Keratinocyte (primary cell): ENCODE results near the gene PGAM4. TPM values are rescaled to one million over a fixed set of nuclear protein-coding genes. Genes with fewer than 3 reads are reported as not detected.

ENCODE experiments used
- DNase-seq: peaks from one replicate; pipeline ENCODE4 v3.0.0-alpha.2; 2011; ENCODE audit warnings: low read depth, missing footprints, low spot score
- FAIRE-seq: peaks from 2 replicates; lab custom pipeline; 2011; peaks lifted over from hg19 to GRCh38; lab: Jason Lieb, UNC
- H2AFZ ChIP-seq: 2 replicates; pipeline ENCODE4 v1.6.0; 2012; ENCODE audit warnings: low read length, control low read depth, inconsistent platforms; ENCODE audit not compliant: control insufficient read depth
- H3K27ac ChIP-seq: 2 replicates; pipeline ENCODE4 v1.5.1; 2011; ENCODE audit warnings: low read length; ENCODE audit not compliant: control insufficient read depth, insufficient read depth
- H3K27me3 ChIP-seq: 3 replicates; pipeline ENCODE4 v1.6.0; 2011; ENCODE audit warnings: low read length; ENCODE audit not compliant: control insufficient read depth, insufficient read depth; ENCODE audit errors: extremely low read depth
- H3K36me3 ChIP-seq, 2 experiments: 2 replicates in 1 of 2; 3 replicates in 1 of 2; pipeline ENCODE4 v1.5.1; 2011; ENCODE audit warnings: low read length in 2 of 2, mild to moderate bottlenecking in 1 of 2; ENCODE audit not compliant: control insufficient read depth in 2 of 2, insufficient read depth in 2 of 2; ENCODE audit errors: extremely low read depth in 1 of 2
- H3K4me1 ChIP-seq: 3 replicates; pipeline ENCODE4 v1.5.1; 2011; ENCODE audit warnings: low read length; ENCODE audit not compliant: control insufficient read depth, insufficient read depth; ENCODE audit errors: extremely low read depth
- H3K4me2 ChIP-seq: 3 replicates; pipeline ENCODE4 v1.6.0; 2011; ENCODE audit warnings: low read depth, low read length; ENCODE audit not compliant: control insufficient read depth, insufficient read depth; ENCODE audit errors: extremely low read depth
- H3K4me3 ChIP-seq, 3 experiments: fragments of 200-600 bp in 1 of 3; sonication (generic) in 1 of 3; 2 replicates in 2 of 3; 3 replicates in 1 of 3; pipeline ENCODE4 v1.5.1; 2011 to 2016; ENCODE audit warnings: low read length in 3 of 3, mild to moderate bottlenecking in 3 of 3, control low read depth in 2 of 3, inconsistent platforms in 1 of 3, low read depth in 1 of 3, mixed read lengths in 1 of 3, mixed run types in 1 of 3, moderate library complexity in 1 of 3; ENCODE audit not compliant: control insufficient read depth in 2 of 3, insufficient read depth in 2 of 3; ENCODE audit errors: extremely low read depth in 1 of 3
- H3K79me2 ChIP-seq: 2 replicates; pipeline ENCODE4 v1.6.0; 2012; ENCODE audit warnings: low read length; ENCODE audit not compliant: control insufficient read depth, insufficient read depth
- H3K9ac ChIP-seq: 3 replicates; pipeline ENCODE4 v1.6.0; 2011; ENCODE audit warnings: low read length; ENCODE audit not compliant: control insufficient read depth, insufficient read depth; ENCODE audit errors: extremely low read depth
- H3K9me1 ChIP-seq: 3 replicates; pipeline ENCODE4 v1.6.0; 2011; ENCODE audit warnings: low read length; ENCODE audit not compliant: control insufficient read depth, insufficient read depth; ENCODE audit errors: extremely low read depth
- H3K9me3 ChIP-seq: 2 replicates; pipeline ENCODE4 v1.5.1; 2012; ENCODE audit warnings: low read depth, low read length; ENCODE audit not compliant: control insufficient read depth
- H4K20me1 ChIP-seq: 3 replicates; pipeline ENCODE4 v1.6.0; 2011; ENCODE audit warnings: low read length; ENCODE audit not compliant: control insufficient read depth, insufficient read depth; ENCODE audit errors: extremely low read depth
- EZH2 ChIP-seq: IDR thresholded peaks from one replicate; pipeline ENCODE4 v1.6.1; 2012; ENCODE audit warnings: inconsistent platforms, mild to moderate bottlenecking, low read length, moderate library complexity
- dilution Hi-C: fragments of 300-500 bp; cut with MboI; formaldehyde crosslinking; loops from one replicate; pipeline ENCODE4 v1.7.0; 2020; ENCODE audit warnings: low sequenced_read_pairs; ENCODE audit not compliant: extremely low pct_ligation_motif_present
- polyA plus RNA-seq, 5 experiments: library from polyadenylated mRNA; depleted of rRNA in 3 of 5; stranded (reverse) in 3 of 5; stranded (forward) in 1 of 5; unstranded in 1 of 5; fragments of >200 nt; gene quantifications; 1 replicate in 1 of 5; 2 replicates in 3 of 5; 3 replicates in 1 of 5; pipeline versions ENCODE4 v1.2.1 to v1.2.3, GENCODE V29; 2011 to 2012; ENCODE audit warnings: missing spikeins in 2 of 5, low read depth in 1 of 5, low replicate concordance in 1 of 5
- TF ChIP-seq, protein P1 (sequence below), 3 experiments: IDR thresholded peaks in 1 of 3; conservative IDR thresholded peaks in 1 of 3; optimal IDR thresholded peaks in 1 of 3; 2 replicates in 2 of 3; 3 replicates in 1 of 3; pipeline versions ENCODE3 to v1.5.1; 2011; ENCODE audit warnings: low read length in 3 of 3, mild to moderate bottlenecking in 3 of 3, moderate library complexity in 2 of 3, control low read depth in 1 of 3, inconsistent platforms in 1 of 3; ENCODE audit not compliant: insufficient read depth in 2 of 3; ENCODE audit errors: extremely low read depth in 1 of 3

Gene PGAM4
- polyA plus RNA-seq, 1 donor (not counting 4 experiments of a cell fraction or from before 2014, with no cell fraction given), result 0.18 TPM

DNA sequence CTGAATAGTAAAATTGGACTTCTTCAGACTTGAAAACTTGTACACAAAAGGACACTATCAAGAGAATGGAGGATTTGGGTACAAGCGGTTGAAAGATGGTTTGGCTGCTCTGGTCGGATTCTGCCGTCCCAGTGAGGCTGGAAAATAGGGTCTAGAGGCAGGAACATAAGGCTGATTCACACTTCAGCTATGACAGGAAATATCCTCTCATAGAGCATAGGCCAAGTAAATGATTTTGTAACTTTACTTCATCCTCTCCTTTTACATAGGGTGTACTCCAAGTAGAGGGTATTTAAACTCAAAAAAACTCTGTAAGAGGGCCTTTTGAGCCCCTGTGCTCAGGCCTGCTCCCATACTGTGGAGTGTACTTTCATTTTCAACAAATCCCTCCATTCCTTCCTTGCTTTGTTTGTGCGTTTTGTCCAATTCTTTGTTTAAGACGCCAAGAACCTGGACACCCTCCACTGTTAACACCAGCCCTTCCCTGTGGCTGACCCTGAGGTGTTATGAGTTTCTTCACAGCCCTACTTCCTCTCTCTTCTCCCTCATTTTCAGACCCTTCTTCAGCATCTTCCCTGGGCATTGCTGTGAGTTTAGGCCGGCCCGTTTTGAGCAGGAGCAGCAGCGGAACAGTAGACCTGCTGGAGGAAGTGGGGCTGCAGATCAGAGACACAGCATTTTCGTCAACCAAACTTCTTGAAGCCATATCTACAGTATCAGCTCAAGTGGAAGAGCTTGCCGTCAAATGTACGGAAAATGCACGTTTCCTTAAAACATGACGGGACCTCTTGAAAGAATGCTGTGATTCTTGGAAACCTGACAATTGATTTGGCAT, 7.2 kb downstream of the PGAM4 start:
- no peak overlapping the region for H3K27ac ChIP-seq
- dilution Hi-C loops, result no loop called here
- no peaks in the 10 kb centered on the region for H3K9me3 ChIP-seq
- H4K20me1 ChIP-seq, result no peaks in the 10 kb centered on the region
- no peaks in the 10 kb centered on the region for H3K79me2 ChIP-seq
- no peak overlapping the region for H3K9ac ChIP-seq
- H3K4me3 ChIP-seq, result no peak overlapping the region
- DNase-seq, result no peak
- H3K36me3 ChIP-seq, result no peaks in the 10 kb centered on the region
- no peak for TF ChIP-seq EZH2
- TF ChIP-seq, protein P1, sequence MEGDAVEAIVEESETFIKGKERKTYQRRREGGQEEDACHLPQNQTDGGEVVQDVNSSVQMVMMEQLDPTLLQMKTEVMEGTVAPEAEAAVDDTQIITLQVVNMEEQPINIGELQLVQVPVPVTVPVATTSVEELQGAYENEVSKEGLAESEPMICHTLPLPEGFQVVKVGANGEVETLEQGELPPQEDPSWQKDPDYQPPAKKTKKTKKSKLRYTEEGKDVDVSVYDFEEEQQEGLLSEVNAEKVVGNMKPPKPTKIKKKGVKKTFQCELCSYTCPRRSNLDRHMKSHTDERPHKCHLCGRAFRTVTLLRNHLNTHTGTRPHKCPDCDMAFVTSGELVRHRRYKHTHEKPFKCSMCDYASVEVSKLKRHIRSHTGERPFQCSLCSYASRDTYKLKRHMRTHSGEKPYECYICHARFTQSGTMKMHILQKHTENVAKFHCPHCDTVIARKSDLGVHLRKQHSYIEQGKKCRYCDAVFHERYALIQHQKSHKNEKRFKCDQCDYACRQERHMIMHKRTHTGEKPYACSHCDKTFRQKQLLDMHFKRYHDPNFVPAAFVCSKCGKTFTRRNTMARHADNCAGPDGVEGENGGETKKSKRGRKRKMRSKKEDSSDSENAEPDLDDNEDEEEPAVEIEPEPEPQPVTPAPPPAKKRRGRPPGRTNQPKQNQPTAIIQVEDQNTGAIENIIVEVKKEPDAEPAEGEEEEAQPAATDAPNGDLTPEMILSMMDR (optimal IDR thresholded peaks at IDR 0.05 in 1 of 3, IDR thresholded peaks at IDR 0.05 in 1 of 3, conservative IDR thresholded peaks at IDR 0.05 in 1 of 3; ENCODE audit: extremely low read depth in 1 of 3, insufficient read depth in 2 of 3, low read length in 3 of 3), result no peak
- no peaks in the 10 kb centered on the region for H3K4me1 ChIP-seq
- no peak overlapping the region for H2AFZ ChIP-seq
- no peak for FAIRE-seq
- H3K9me1 ChIP-seq, result no peaks in the 10 kb centered on the region
- H3K4me2 ChIP-seq, result no peak overlapping the region
- no peaks in the 10 kb centered on the region for H3K27me3 ChIP-seq

DNA sequence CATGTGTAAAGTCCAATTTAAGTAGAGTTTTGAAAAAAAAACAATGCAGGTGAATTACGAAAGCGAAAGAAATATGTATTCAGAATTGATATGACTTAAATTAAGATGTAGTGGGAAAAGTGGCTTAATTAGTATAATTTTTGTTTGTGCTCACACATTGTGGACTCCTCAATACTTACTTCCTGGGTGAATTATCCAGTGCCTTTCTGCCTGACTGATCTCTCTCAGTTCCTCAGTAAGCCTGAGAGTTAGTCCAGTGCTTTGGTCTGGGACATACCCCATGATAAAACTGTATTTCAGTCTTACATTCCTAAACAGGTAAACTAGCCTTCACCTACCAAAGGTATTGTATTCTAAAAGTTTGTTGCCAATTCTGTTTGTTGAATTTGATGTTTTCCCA, 8.4 kb downstream of the PGAM4 start:
- H3K9me3 ChIP-seq, result no peaks in the 10 kb centered on the region
- no peaks in the 10 kb centered on the region for H3K27me3 ChIP-seq
- no peaks in the 10 kb centered on the region for H3K36me3 ChIP-seq
- H3K9ac ChIP-seq, result no peak overlapping the region
- H3K79me2 ChIP-seq, result no peaks in the 10 kb centered on the region
- DNase-seq (no peak), FAIRE-seq (no peak)
- H3K4me2 ChIP-seq, result no peak overlapping the region
- no peaks in the 10 kb centered on the region for H3K4me1 ChIP-seq
- dilution Hi-C loops, result no loop called here
- H2AFZ ChIP-seq, result no peak overlapping the region
- no peaks in the 10 kb centered on the region for H3K9me1 ChIP-seq
- no peaks in the 10 kb centered on the region for H4K20me1 ChIP-seq
- TF ChIP-seq EZH2, result no peak
- TF ChIP-seq, protein P1 (optimal IDR thresholded peaks at IDR 0.05 in 1 of 3, IDR thresholded peaks at IDR 0.05 in 1 of 3, conservative IDR thresholded peaks at IDR 0.05 in 1 of 3; ENCODE audit: extremely low read depth in 1 of 3, insufficient read depth in 2 of 3, low read length in 3 of 3), result no peak
- no peak overlapping the region for H3K4me3 ChIP-seq
- H3K27ac ChIP-seq, result no peak overlapping the region
